Ovary (tissue), 9 donors: ENCODE results near the gene DNTTIP2. TPM values are rescaled to one million over a fixed set of nuclear protein-coding genes. Genes with fewer than 3 reads are reported as not detected.

Source experiments
- DNase-seq, 5 donors: peaks; one replicate each; pipeline ENCODE4 v3.0.0-alpha.2; 2019 to 2020
- H3K27ac ChIP-seq, 2 donors: fragments of 200-600 bp; one replicate each; pipeline versions ENCODE4 v1.5.1 to v1.8.0; 2019 to 2022
- H3K27me3 ChIP-seq: fragments of 200-600 bp; one replicate; pipeline ENCODE4 v1.8.0; 2022
- H3K36me3 ChIP-seq: fragments of 200-600 bp; sonication (generic); one replicate; pipeline ENCODE4 v1.5.1; 2019
- H3K4me1 ChIP-seq: one replicate; pipeline ENCODE4 v1.8.1; 2013; ENCODE audit warnings: mild to moderate bottlenecking, moderate library complexity; ENCODE audit not compliant: insufficient read depth
- H3K4me3 ChIP-seq: fragments of 200-600 bp; sonication (generic); one replicate; pipeline ENCODE4 v1.5.1; 2017
- H3K9me3 ChIP-seq, 2 donors: fragments of 200-600 bp in 1 of 2; sonication (generic) in 1 of 2; one replicate each; pipeline versions ENCODE4 v1.5.1 to v1.8.1; 2013 to 2019; ENCODE audit warnings: mild to moderate bottlenecking in 1 of 2, moderate library complexity in 1 of 2
- CTCF ChIP-seq, 3 donors: fragments of 450-650 bp in 2 of 3; fragments of 200-600 bp in 1 of 3; IDR thresholded peaks; one replicate each; pipeline versions ENCODE4 v1.5.1 to v1.8.0; 2016 to 2022; ENCODE audit warnings: antibody characterized with exemption in 3 of 3, mild to moderate bottlenecking in 1 of 3
- EP300 ChIP-seq: sonication (generic); formaldehyde crosslinking; IDR thresholded peaks from one replicate; pipeline ENCODE4 v1.6.1; 2017; ENCODE audit warnings: antibody characterized with exemption
- POLR2A ChIP-seq: fragments of 450-650 bp; IDR thresholded peaks from one replicate; pipeline ENCODE4 v1.6.1; 2017; ENCODE audit warnings: antibody characterized with exemption, mild to moderate bottlenecking, moderate library complexity
- WGBS, 3 donors: extraction: QIAGEN DNeasy Blood & Tissue Kit in 1 of 3; methylation state at CpG; one replicate each; pipeline versions ENCODE4 v1.1.5 to v1.1.7; 2013 to 2017; 5-methylcytosine and 5-hydroxymethylcytosine counted together
- intact Hi-C, 4 donors: fragments of 100-400 bp; cut with DNase I; formaldehyde crosslinking; loops; one replicate each; pipeline versions ENCODE4 v1.11.0 to v1.15.1; 2022 to 2023
- polyA plus RNA-seq, 2 donors: library from polyadenylated mRNA; stranded (reverse); fragments of 200-250 nt in 1 of 2; fragments of 350-450 nt in 1 of 2; fragmentation: Illumina TruSeq in 1 of 2; extraction: RNeasy Lipid Tissue Mini Kit (QIAGEN cat#74804) in 1 of 2; gene quantifications; one replicate each; pipeline ENCODE4 v1.2.3, GENCODE V29; 2013 to 2014
- total RNA-seq, 7 donors: library from RNA; depleted of rRNA in 2 of 7; stranded (reverse); fragments of >200 nt in 2 of 7; fragmentation: NEBNext Ultra II Directional in 3 of 7; extraction: Animal tissue kit (Norgen Biotek cat#: 25700) in 3 of 7; gene quantifications; one replicate each; pipeline versions ENCODE4 v1.1.0 to v1.2.4, GENCODE V29; 2016 to 2023
- donor health status: DM: no; HTN: no; CAD: no; lungs with moderate emphysema.
- donor health status: DM: no; HTN: no; CAD: no.
- donor health status: Bipolar disorder and iron deficiency.
- donor health status: DM: yes; HTN: yes; CAD: no.
- donor health status: DM: no; HTN: no; CAD: no.
- donor health status: DM: yes; HTN: yes; CAD: no.

Gene DNTTIP2
- total and polyA plus RNA-seq, 9 donors = 17.8 to 60.0 (median 41.0) TPM

GRCh38 chr1:93824834-93825233 is 54.2 kb downstream of the DNTTIP2 start:
- no peaks in the 10 kb centered on the region for H3K36me3 ChIP-seq
- intact Hi-C loops = no loop called here
- no peaks in the 10 kb centered on the region for H3K27me3 ChIP-seq
- WGBS, 3 donors = 60 to 71% methylated on average over 1 to 5 of the region's 6 CpGs; no CpG with 5 or more reads in 1 of the 3 donors
- H3K4me3 ChIP-seq = no peak overlapping the region
- DNase-seq = no peak
- H3K27ac ChIP-seq = no peak overlapping the region
- no peak for TF ChIP-seq CTCF (IDR thresholded peaks at IDR 0.05)
- no peaks in the 10 kb centered on the region for H3K9me3 ChIP-seq
- no peaks in the 10 kb centered on the region for H3K4me1 ChIP-seq

GRCh38 chr1:93822730-93823425 is 56.1 kb downstream of the DNTTIP2 start:
- no peaks in the 10 kb centered on the region for H3K4me1 ChIP-seq
- H3K27me3 ChIP-seq = no peaks in the 10 kb centered on the region
- H3K27ac ChIP-seq = no peak overlapping the region
- H3K4me3 ChIP-seq = no peak overlapping the region
- 13 to 93% methylated on average over 1 to 2 of the region's 2 CpGs; no CpG with 5 or more reads in 1 of the 3 donors for WGBS, 3 donors
- DNase-seq = no peak
- intact Hi-C loops = no loop called here
- H3K9me3 ChIP-seq = no peaks in the 10 kb centered on the region
- no peak for TF ChIP-seq POLR2A
- TF ChIP-seq EP300 = no peak
- no peak for TF ChIP-seq CTCF (IDR thresholded peaks at IDR 0.05)
- H3K36me3 ChIP-seq = no peaks in the 10 kb centered on the region

GRCh38 chr1:93821423-93822144 is 57.4 kb downstream of the DNTTIP2 start:
- intact Hi-C loops = no loop called here
- no peaks in the 10 kb centered on the region for H3K27me3 ChIP-seq
- DNase-seq = no peak
- no peaks in the 10 kb centered on the region for H3K36me3 ChIP-seq
- H3K9me3 ChIP-seq = no peaks in the 10 kb centered on the region
- no peak for TF ChIP-seq POLR2A
- TF ChIP-seq CTCF (IDR thresholded peaks at IDR 0.05) = no peak
- no peak for TF ChIP-seq EP300
- no peak overlapping the region for H3K4me3 ChIP-seq
- peaks cover 2% of the 10 kb centered on the region for H3K4me1 ChIP-seq
- WGBS, 3 donors = 84 to 89% (median 87%) methylated on average over 4 of the region's 4 CpGs
- no peak overlapping the region for H3K27ac ChIP-seq

GRCh38 chr1:93820554-93821422 is 58.2 kb downstream of the DNTTIP2 start:
- DNase-seq = no peak
- TF ChIP-seq CTCF (IDR thresholded peaks at IDR 0.05) (no peak), EP300 (no peak), POLR2A (no peak)
- H3K4me3 ChIP-seq = no peak overlapping the region
- no peak overlapping the region for H3K27ac ChIP-seq
- no peaks in the 10 kb centered on the region for H3K9me3 ChIP-seq
- no peaks in the 10 kb centered on the region for H3K36me3 ChIP-seq
- WGBS, 3 donors = 63 to 69% (median 66%) methylated on average over 10 of the region's 10 CpGs
- H3K27me3 ChIP-seq = no peaks in the 10 kb centered on the region
- peaks cover 2% of the 10 kb centered on the region for H3K4me1 ChIP-seq
- intact Hi-C loops = no loop called here
